ENCODE measurements around the gene TUT4. TPM values are rescaled to one million over a fixed set of nuclear protein-coding genes. Genes with fewer than 3 reads are reported as not detected.

TUT4 gene
- total RNA-seq, 1 donor from 2014 or later = 139 TPM

DNA sequence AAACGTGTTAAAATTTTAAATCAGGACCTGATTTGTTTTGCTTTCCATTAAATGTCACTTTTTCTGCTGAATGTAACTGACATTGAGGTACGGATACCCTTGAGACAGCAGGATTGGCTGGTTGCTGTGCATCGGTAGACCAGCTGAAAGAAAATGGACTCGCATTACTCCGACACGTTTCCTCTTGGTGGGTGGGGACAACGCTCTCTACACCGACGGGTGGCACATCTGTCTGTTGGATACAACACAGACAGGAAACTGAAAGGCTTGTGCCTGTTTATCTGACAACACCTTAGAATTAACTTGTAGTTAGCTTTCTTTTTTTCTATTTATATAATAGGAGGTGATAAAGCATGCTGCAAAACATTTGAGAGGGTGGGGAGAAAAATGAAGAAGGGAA is 129.1 kb downstream of the TUT4 start:
- TF ChIP-seq CTCF (IDR thresholded peaks at IDR 0.05; ENCODE audit: unreplicated experiment) = no peak
- Mint-ChIP-seq H3K9me3 (ENCODE audit: low read depth) (no peaks in the 10 kb centered on the region), H3K4me3 (ENCODE audit: low read depth) (no peak overlapping the region), H3K4me1 (ENCODE audit: low read depth) (no peaks in the 10 kb centered on the region), H3K27me3 (no peaks in the 10 kb centered on the region), H3K27ac (peak overlapping the region; percentile 64), H3K36me3 (ENCODE audit: insufficient read depth) (peaks cover 25% of the 10 kb centered on the region)
- DNase-seq (ENCODE audit: low spot score, unreplicated experiment) = no peak

DNA sequence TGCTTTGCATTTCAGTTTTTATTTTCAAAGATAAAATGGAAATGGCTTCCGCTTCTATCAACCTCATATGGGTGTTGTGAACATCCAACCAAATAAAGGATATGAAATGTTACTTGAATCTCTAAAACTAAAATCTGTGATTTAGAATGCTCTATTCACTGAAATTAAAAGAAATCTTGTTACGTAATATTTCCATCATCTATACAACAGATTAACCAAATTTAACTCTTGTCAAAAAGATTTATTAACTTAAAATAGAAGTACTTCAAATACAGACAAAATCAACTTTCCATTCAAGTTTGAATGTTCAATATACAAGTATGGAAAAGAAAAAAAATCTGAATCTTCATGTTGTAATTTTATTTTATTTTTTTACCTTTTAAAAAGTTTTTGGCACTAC is 129.8 kb downstream of the TUT4 start:
- H3K36me3 Mint-ChIP-seq (ENCODE audit: insufficient read depth) = peaks cover 22% of the 10 kb centered on the region
- H3K9me3 Mint-ChIP-seq (ENCODE audit: low read depth) = no peaks in the 10 kb centered on the region
- H3K27me3 Mint-ChIP-seq = no peaks in the 10 kb centered on the region

GRCh38 chr1:52420713-52421112 is 132.2 kb downstream of the TUT4 start:
- H3K27ac Mint-ChIP-seq = no peak overlapping the region
- no peaks in the 10 kb centered on the region for H3K27me3 Mint-ChIP-seq
- no peaks in the 10 kb centered on the region for H3K4me1 Mint-ChIP-seq (ENCODE audit: low read depth)
- TF ChIP-seq CTCF (IDR thresholded peaks at IDR 0.05; ENCODE audit: unreplicated experiment) = no peak
- H3K4me3 Mint-ChIP-seq (ENCODE audit: low read depth) = no peak overlapping the region
- no peaks in the 10 kb centered on the region for H3K9me3 Mint-ChIP-seq (ENCODE audit: low read depth)
- DNase-seq (ENCODE audit: low spot score, unreplicated experiment) = no peak
- peaks cover 24% of the 10 kb centered on the region for H3K36me3 Mint-ChIP-seq (ENCODE audit: insufficient read depth)

More for the DNA sequence above, 129.8 kb downstream of the TUT4 start:
- DNase-seq (ENCODE audit: low spot score, unreplicated experiment) = no peak
- no peak for TF ChIP-seq CTCF (IDR thresholded peaks at IDR 0.05; ENCODE audit: unreplicated experiment)
- H3K4me1 Mint-ChIP-seq (ENCODE audit: low read depth) = no peaks in the 10 kb centered on the region
- H3K4me3 Mint-ChIP-seq (ENCODE audit: low read depth) = no peak overlapping the region
- no peak overlapping the region for H3K27ac Mint-ChIP-seq

GRCh38 chr1:52416811-52417210 is 136.1 kb downstream of the TUT4 start:
- no peak for TF ChIP-seq CTCF (IDR thresholded peaks at IDR 0.05; ENCODE audit: unreplicated experiment)
- Mint-ChIP-seq H3K4me1 (ENCODE audit: low read depth) (no peaks in the 10 kb centered on the region), H3K9me3 (ENCODE audit: low read depth) (no peaks in the 10 kb centered on the region), H3K4me3 (ENCODE audit: low read depth) (no peak overlapping the region), H3K36me3 (ENCODE audit: insufficient read depth) (peaks cover 25% of the 10 kb centered on the region), H3K27me3 (no peaks in the 10 kb centered on the region), H3K27ac (no peak overlapping the region)
- no peak for DNase-seq (ENCODE audit: low spot score, unreplicated experiment)

GRCh38 chr1:52414942-52415341 is 137.9 kb downstream of the TUT4 start:
- TF ChIP-seq CTCF (IDR thresholded peaks at IDR 0.05; ENCODE audit: unreplicated experiment) = no peak
- H3K27ac Mint-ChIP-seq = no peak overlapping the region
- H3K36me3 Mint-ChIP-seq (ENCODE audit: insufficient read depth) = peaks cover 28% of the 10 kb centered on the region

More at GRCh38 chr1:52414942-52415341, 137.9 kb downstream of the TUT4 start:
- H3K4me3 Mint-ChIP-seq (ENCODE audit: low read depth) = no peak overlapping the region
- DNase-seq (ENCODE audit: low spot score, unreplicated experiment) = no peak
- H3K9me3 Mint-ChIP-seq (ENCODE audit: low read depth) = no peaks in the 10 kb centered on the region
- no peaks in the 10 kb centered on the region for H3K4me1 Mint-ChIP-seq (ENCODE audit: low read depth)
- H3K27me3 Mint-ChIP-seq = no peaks in the 10 kb centered on the region

All from progenitor cell of endocrine pancreas (in vitro differentiated cells).